GM21360 (cell line): ENCODE measurements around the gene SLC15A2.

Experiments used
- ATAC-seq: cut with Tn5 transposase; IDR thresholded peaks from one replicate; pipeline ENCODE4 v1.9.1; 2021; ENCODE audit warnings: mild to moderate bottlenecking, moderate library complexity; ENCODE audit not compliant: unreplicated experiment

The SLC15A2 gene

GRCh38 chr3:121979734-121980449 is 85.7 kb downstream of the SLC15A2 start:
- ATAC-seq = no peak

GRCh38 chr3:121980450-121980796 is 86.2 kb downstream of the SLC15A2 start:
- ATAC-seq = no peak

- no peak for ATAC-seq
Measured at GRCh38 chr3:121981473-121981872, 87.3 kb downstream of the SLC15A2 start.

- ATAC-seq = no peak
Measured at GRCh38 chr3:121985846-121986245, 91.6 kb downstream of the SLC15A2 start.

- no peak for ATAC-seq
Measured at GRCh38 chr3:121988146-121988545, 93.9 kb downstream of the SLC15A2 start.

GRCh38 chr3:121989943-121990342 is 95.7 kb downstream of the SLC15A2 start:
- ATAC-seq = no peak

GRCh38 chr3:121992601-121993560 is 98.7 kb downstream of the SLC15A2 start:
- peak; percentile 58 for ATAC-seq
